Measurements from ENCODE around the gene PLPPR3.
"Not testable (repeated sequence)": the region's sequence is repeated elsewhere in the genome, so short reads cannot be mapped to it uniquely, and the experiment has no call there.

The PLPPR3 gene

DNA sequence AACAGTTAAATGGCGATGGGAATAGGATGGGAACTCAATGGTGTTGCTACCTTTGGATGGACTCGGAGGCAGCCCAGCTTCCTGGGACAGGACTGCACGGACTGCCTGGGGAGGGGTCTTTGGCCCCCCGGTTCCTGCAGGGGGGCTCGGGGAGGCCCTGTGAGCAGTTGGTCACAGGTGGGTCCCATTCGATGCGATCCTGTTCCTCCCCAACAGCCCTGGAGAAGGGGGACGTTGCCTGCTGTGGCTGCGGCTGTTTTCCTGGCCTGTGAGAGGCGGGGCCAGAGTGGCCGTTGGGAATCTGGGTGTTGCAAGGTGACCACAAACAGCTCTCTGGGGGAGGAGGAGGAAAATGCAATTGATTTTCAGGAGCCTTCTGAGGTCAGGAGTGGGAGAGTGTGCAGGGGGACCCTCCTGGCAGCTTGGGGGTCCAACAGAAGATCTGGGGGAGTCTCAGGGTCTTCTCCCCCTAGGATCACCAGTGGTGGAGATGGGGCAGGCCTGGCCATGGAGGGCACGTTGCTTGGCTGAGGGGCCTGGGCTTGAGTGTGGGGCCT is 1.9 kb upstream of the PLPPR3 start:
- TF ChIP-seq CTCF (IDR thresholded peaks at IDR 0.05; ENCODE audit: insufficient read depth, low read depth, low read length, missing control alignments): no peak
- DNase-seq (ENCODE audit: low read depth): no peak
- H3K4me3 ChIP-seq (ENCODE audit: low read length): no peak overlapping the region

DNA sequence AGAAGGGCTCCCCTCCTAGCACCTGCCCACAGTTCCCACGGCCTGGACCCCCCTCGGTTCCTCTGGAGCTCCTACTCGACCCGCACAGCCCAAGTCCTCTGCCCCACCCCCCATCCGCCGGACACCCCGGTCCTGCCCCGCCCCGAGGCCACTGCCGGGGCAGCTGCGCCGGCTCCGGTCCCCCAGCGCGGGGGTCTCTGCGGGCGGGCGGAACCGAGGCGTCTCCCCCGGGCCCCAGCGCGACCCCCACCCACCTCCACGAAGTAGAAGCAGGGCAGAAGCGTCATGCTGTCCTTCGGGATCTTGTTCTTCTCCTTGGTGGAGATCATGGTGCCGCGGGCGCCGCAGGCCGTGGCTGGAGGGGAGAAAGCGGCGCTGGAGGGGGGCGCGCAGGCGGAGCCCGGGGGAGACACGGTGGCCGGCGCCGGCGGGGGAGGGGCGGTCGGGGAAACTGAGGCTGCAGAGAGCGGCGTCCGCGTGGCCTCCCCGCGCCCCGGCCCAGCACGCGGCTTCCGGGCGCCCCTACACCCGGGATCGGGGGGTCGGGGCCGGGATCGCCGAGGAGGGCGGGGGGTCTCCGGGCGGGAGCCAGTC is 427 bp downstream of the PLPPR3 start:
- H3K4me3 ChIP-seq (ENCODE audit: low read length): no peak overlapping the region
- DNase-seq (ENCODE audit: low read depth): no peak
- no peak for TF ChIP-seq CTCF (IDR thresholded peaks at IDR 0.05; ENCODE audit: insufficient read depth, low read depth, low read length, missing control alignments)

GRCh38 chr19:820212-820611 is 1.5 kb downstream of the PLPPR3 start:
- DNase-seq (ENCODE audit: low read depth); H3K4me3 ChIP-seq (ENCODE audit: low read length): not testable (repeated sequence)

DNA sequence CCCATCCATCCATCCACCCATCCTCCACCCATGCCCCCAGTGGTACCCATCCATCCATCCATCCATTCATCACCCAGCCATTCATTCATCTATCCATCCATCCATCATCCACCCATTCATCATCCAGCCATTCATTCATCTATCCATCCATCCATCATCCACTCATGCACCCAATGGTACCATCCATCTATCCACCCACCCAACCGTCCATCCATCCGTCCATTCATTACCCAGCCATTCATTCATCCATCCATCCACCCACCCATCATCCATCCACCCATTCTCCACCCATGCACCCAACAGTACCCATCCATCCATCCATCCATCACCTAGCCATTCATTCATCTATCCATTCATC is 5.3 kb downstream of the PLPPR3 start:
- H3K4me3 ChIP-seq (ENCODE audit: low read length): no peak overlapping the region
- DNase-seq (ENCODE audit: low read depth): no peak

DNA sequence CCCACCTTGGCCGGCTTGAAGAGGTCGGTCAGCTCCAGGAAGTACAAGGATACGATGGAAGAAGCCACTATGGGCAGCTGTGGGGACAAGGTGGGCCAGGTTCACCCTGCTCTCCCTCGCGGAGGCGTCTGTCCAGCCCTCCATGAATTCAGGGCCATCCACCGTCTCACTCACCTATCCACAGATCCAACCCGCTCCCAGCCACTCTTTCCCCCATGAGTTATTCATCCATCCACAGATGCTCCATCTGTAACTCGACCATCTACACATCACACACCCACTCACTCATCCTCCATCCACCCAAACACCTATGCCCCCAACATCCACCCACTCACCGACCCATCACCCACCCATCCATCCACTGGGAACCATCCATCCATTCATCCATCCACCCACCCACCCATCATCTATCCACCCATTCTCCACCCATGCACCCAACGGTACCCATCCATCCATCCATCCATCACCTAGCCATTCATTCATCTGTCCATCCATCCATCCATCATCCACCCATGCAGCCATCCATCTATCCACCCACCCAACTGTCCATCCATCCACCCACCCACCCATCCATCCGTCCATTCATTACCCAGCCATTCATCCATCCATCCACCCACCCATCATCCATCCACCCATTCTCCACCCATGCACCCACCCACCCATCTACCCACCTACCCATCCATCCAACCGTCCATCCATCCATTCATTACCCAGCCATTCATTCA is 5.8 kb downstream of the PLPPR3 start:
- no peak for DNase-seq (ENCODE audit: low read depth)
- no peak for TF ChIP-seq CTCF (IDR thresholded peaks at IDR 0.05; ENCODE audit: insufficient read depth, low read depth, low read length, missing control alignments)
- H3K4me3 ChIP-seq (ENCODE audit: low read length): no peak overlapping the region

More for the DNA sequence above, 5.3 kb downstream of the PLPPR3 start:
- TF ChIP-seq CTCF (IDR thresholded peaks at IDR 0.05; ENCODE audit: insufficient read depth, low read depth, low read length, missing control alignments): no peak

GRCh38 chr19:815079-815774 is 6.5 kb downstream of the PLPPR3 start:
- no peak for TF ChIP-seq CTCF (IDR thresholded peaks at IDR 0.05; ENCODE audit: insufficient read depth, low read depth, low read length, missing control alignments)
- DNase-seq (ENCODE audit: low read depth): no peak
- H3K4me3 ChIP-seq (ENCODE audit: low read length): no peak overlapping the region
